Activated effector memory CD4-positive, alpha-beta T cell treated with Interleukin-2 at 50 U/mL for 16 hours (primary cell): ENCODE measurements around the gene LRRC45.

ENCODE experiments used
- DNase-seq: peaks from one replicate; pipeline ENCODE4 v3.0.0-alpha.2; 2020

The LRRC45 gene

DNA sequence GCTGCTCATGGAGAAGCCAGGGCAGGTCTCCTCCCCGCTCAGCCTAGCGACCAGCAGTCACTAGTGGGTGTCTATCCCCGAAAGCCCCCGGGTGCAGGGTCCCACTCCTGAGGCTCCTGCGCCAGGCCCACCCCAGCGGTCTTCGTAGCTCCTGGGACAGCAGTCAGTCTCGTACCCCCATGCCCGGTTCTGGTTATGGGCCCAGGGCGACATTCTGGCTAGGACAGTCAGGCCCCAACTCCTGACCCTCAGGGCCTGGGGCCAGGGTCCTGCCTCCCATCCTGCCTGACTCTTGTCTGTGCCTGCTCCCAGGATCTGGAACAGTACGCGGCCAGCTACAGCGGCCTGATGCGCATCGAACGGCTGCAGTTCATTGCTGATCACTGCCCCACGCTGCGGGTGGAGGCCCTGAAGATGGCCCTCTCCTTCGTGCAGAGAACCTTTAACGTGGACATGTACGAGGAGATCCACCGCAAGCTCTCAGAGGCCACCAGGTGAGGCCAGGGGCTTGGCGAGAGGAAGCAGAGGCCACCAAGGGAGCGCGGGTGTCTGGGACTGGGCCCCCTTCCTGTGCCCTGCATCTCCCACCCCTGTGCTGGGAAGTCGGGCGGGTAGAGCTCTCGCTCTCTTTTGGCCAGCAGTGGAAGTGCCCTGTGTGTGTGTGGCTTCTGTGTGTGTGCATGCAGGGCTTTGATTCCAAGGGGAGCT lies 30.6 kb downstream of the LRRC45 start:
- DNase-seq: no peak

DNA sequence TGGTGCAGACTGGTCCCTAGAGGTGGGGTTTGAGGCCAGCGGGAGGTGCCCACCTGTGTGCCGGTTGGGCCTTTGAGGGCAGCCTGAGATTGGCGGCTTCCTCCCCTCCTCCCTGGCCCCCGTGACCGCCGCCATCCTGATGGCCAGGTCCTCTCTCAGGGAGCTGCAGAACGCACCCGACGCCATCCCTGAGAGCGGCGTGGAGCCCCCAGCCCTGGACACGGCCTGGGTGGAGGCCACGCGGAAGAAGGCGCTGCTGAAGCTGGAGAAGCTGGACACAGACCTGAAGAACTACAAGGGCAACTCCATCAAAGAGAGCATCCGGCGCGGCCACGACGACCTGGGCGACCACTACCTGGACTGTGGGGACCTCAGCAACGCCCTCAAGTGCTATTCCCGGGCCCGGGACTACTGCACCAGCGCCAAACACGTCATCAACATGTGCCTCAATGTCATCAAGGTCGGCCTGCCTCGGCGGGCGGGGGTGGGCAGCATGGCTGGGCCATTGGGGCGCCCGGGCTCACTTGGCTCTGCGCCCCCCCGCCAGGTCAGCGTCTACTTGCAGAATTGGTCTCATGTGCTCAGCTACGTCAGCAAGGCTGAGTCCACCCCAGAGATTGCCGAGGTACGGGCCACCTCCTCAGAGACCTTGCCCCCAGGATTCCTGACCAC lies 31.4 kb downstream of the LRRC45 start:
- no peak for DNase-seq

DNA sequence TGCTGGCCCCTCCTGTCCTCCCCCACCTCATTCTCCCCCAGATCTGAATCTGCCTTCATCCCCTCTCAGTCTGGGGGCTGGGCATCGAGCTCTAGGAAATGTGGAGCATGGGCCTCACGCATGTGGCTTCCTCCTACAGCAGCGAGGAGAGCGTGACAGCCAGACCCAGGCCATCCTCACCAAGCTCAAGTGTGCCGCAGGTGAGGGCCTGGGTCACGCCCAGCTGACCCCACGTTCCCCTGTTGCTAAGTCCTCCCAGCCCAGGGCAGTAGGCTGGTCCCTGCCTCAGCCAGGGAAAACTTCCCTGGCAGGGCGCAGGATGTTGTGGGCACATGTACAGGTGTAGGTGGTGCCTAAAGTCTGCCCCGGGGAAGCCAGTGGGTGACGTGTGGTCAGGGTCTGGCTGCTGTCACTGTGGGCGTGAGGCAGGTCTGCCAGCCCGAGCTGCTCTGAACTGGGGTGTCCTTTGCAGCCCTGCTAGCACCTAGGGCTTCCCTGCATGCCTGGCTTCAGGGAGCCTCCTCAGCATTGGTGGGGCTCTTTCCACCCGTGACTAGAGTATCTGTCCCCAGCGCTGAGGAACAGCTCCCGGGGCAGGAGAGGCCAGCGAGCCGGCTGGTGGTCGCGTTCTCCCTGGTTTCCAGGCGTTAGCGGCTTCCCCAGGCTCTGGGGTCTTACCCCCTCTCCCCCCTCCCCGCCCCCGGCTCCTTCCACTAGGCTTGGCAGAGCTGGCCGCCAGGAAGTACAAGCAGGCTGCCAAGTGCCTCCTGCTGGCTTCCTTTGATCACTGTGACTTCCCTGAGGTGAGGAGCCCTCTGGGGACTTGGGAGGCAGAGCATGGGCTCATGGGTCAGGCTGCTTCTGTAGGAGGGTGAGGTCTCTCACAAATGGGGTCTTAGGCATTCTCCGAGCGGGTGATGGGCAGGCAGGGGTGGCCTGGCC lies 32.2 kb downstream of the LRRC45 start:
- DNase-seq: no peak

DNA sequence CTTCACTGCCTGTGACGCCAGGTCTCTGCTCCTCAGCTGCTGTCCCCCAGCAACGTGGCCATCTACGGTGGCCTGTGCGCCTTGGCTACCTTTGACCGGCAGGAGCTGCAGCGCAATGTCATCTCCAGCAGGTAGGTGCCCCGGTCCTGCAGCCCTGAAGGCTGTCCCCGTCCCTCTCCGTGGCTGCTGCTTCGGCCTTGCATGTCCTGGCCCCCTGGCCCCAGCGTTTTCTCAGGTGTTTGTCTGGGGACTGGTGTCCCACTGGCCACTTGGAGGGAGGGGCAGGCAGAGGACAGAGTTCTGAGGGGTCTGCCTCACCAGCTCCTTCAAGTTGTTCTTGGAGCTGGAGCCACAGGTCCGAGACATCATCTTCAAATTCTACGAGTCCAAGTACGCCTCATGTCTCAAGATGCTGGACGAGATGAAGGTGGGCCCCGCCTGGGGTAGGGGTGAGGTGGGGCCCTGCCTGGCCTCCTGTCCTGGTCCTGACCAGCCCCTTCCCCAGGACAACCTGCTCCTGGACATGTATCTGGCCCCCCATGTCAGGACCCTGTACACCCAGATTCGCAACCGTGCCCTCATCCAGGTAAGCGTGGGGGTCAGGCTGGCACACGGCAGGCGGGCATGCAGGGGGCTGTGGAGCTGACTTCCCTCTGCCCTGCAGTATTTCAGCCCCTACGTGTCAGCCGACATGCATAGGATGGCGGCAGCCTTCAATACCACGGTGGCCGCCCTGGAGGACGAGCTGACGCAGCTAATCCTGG lies 33.0 kb downstream of the LRRC45 start:
- no peak for DNase-seq

DNA sequence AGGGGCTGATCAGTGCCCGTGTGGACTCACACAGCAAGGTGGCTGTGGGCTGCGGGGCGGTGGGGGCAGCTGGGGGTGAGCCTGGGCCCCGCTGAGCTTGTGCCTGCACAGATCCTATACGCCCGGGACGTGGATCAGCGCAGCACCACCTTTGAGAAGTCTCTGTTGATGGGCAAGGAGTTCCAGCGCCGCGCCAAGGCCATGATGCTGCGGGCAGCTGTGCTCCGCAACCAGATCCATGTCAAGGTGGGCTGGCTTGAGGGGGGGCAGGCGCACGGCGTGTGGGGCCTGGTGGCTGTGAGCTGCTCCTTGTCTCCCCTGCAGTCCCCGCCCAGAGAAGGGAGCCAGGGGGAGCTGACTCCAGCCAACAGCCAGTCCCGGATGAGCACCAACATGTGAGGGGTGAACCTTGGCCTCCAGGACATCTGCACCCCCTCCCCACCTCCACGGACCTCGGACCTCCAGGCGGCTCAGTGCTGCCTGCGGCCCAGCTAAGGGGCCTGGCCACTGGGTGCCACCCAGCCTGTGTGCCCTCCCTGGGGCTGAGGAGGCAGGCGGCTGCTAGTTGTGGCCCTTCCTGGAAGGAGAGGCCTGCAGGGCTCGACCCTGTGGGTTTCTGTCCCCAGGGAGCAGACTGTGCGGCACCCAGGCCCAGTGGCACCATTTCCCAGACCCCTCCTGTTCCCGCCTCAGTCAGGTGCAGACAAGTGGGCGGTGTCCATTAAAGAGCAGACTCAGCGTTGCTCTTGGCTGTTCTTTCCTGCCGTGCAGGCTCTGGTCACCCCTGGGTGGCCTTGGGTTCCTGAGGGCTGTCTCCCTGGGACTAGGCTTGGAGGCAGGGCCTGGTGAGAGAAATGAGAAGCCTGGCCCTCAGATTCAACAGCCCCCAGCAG lies 33.9 kb downstream of the LRRC45 start:
- DNase-seq: no peak

DNA sequence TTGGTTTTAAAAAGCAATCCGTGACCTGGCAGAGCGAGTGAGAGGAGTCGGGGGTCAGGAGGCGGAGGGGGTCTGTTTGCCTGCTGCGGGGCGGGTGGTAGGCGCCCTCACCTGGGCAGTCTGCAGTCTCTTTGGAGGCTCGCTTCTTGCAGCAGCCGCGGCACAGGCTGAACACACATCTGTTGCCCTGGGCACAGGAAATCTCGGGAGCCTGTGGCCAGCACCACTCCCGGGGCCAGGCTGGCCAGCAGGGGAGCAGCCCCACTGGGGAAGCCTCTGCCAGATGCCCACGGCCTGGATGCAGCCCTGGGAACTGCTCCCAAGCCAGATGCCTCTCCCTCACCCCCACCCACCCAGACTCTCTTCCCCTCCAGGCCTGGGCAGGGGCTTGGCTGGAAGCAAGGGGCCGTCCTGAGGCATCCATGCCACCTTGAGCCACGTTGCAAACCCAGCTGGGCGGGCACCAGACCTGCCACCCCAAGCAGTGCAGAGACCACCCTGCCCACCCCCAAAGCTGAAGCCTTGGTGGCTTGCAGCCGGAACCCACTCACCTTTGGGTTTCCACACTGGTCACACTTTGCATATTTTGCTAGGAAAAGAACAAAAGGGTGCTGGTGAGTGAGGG lies 35.2 kb downstream of the LRRC45 start:
- DNase-seq: no peak

DNA sequence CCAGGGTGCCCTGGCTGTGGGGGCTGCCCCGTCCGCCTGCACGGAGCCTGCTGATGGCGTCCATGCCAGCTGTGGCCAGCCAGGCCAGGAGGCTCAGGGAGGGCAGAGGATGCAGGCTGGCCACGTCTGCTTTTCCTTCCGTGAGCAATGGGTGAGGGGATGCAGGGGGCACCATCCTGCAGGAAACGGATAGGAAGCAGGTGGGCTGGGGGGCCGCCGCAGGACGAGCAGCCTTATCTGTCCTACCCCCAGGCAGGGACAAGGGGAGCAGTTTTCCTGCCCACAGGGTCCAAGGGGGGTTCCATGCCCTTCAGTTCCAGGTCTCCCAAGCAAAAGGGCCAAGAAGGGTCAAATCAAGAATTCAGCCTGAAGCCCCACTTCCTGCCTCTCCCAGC lies 35.7 kb downstream of the LRRC45 start:
- DNase-seq: no peak

DNA sequence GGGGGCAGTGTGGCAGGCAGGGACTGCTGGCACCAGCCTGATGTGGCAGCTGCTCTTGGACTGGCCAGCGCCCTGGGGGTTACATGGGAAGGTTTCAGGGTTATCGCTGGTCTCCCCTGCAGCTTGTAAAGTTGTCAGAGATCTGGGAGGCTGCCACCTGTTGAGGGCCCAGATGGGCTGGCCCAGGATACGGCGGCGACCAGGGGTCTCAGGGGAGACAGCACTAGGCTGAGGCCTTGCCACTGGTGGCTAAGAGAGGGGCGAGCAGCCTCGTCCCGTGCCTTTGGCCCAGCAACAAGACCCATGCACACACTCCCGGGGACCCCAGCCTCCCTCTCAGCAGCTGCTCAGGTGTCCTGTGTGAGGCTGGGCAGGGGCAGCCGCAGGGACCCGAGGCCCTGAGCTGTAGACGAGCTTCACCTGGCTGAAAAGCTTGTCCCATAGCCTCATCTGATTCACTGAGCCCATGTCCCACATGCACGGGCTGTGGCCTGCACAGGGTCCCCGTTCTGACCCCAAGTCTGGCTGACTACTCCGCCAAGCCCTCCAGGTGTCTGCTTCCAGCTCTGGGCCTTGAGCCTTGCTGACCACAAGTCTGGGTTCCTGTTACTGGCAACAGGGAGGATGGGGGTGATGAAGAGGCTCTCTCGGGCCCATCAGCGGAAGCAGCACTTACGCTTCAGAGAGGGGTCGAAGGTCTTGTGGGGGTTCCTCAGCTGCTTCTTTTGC lies 36.3 kb downstream of the LRRC45 start:
- DNase-seq: no peak

DNA sequence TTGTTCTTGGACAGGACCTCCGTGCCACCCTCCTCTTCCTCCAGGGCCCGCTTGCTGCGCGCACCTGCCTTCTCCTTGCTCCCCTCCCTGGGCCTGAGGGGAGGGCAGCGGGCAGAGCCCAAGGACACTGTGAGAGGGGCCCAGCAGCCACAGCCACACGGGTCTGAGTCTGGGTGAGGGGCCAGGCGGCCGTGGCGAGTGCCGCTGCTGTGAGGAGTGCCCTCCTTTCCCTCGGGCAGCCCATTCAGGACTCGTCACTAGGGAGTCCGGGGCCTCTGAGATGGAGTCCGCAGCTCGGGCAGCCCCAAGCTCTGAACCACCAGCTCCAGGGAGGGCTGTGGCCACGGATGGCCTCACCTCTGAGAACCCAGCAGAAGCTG lies 36.9 kb downstream of the LRRC45 start:
- no peak for DNase-seq

DNA sequence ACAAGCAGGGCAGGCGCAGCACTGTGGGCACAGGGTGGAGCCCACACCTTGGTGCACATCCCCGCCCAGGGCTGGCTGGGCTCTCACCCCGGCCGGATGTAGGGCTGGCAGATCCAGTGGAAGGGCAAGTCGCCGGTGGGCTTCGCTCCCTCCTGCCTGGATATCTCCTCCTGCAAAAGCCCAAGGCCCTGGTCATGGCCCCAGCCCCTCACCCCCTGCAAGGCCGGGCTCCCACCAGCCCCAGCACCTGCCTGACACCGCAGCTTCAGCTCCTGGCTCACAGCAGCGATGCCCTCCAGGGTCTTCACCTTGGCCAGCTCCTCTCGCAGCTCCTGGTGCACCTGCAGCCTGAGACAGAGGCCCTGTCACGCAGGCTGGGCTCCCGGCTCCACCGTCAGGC lies 37.5 kb downstream of the LRRC45 start:
- no peak for DNase-seq

DNA sequence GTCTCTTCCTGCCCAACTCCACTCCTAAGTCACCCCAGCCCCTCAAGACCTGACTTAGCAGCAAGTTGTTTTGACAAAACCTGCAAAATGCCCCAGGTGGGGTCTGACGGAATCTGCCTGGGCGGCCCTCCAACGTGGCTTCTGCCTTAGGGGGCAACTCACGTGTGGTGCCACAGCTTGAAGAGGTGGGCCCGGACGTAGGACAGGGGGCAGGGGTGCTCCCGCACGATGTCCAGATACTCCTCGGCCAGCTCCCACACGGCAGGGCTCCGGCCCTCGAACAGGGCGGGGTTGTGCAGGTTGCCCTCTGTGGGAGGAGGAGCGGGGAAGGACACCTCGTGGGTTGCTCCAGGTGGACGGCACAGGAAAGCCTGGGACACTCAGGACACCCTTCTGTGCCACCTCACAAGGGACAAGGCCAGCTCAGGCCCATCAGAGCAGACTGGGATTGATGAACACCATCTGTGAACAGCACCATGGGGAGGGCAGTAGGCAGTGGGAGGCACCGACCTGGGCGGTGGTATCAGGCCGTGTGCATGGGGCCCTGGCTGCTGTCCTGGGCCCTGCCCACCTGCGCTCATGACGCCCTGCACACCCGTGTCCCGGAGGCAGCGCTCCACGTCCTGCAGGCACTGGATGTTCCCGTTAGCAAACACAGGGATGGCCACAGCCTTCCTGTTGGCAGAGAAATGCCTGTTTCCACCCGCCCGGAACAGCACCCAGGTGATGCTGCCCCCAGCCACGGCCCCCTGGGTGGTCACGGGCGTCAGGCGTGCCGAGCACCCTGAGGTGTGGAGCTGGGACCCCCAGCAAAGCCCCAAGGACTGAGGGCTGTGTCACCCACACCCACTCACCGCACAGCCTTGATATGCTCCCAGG lies 38.2 kb downstream of the LRRC45 start:
- DNase-seq: no peak

DNA sequence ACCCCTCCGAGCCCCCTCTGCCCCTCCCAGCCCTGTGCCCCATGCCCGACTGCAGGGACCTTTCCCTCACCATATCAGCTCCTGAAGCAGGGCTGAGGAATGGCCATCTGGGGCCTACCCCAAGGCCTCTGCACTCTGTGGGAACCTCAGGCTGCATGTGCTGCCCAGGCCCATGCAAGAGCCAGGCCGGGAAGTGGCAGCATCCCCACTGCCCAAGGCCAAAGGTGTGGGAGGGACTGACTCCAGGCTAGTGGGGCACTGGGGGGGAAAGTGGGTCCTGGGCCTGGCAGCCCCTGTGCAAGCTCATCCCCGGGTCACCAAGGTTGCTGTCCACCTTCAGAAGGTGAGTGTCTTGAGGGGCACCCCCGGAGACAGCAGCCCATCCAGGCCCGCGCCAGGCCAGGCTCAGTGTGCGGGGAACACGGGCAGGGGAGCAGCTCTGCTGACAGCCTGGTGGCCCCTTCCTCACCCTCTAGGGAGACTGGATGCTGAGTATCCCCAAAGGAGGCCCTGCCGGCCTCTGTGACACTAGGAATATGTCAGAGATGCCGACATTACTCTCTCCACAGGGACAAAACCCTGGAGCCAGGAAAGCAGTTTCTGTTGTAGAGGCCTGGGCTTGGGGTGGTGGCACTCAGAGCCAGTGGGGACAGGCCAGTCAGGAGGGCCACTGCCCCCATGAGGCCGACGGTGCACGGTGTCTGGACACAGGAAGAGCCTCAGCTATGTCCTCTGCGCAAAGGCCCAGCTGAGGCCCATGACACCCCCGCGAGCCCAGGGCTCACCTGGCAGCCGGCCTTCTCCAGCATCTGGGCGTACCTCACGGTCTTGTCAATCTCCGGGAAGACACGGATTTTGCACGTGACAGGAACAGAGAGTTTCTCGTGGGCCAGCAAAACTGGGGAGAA lies 39.2 kb downstream of the LRRC45 start:
- DNase-seq: no peak

DNA sequence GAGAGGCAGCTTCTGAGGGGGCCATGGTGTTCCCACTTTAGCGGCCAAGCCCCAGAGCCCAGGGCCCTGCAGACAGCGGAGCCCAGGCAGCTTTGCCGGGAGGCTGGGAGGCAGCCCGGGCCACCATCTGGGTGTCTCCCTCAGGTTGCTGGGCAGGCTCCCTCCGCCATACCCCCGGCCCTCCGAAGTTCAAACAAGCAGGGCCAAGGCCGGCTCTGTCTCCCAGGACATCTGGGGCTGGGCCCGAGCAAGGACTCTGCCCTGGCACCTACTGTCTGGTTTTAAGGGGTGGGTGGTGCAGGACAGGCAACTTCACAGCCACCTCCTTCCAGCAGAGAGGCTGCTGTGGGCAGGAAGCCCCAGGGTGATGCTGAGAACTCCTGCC lies 39.9 kb downstream of the LRRC45 start:
- no peak for DNase-seq

DNA sequence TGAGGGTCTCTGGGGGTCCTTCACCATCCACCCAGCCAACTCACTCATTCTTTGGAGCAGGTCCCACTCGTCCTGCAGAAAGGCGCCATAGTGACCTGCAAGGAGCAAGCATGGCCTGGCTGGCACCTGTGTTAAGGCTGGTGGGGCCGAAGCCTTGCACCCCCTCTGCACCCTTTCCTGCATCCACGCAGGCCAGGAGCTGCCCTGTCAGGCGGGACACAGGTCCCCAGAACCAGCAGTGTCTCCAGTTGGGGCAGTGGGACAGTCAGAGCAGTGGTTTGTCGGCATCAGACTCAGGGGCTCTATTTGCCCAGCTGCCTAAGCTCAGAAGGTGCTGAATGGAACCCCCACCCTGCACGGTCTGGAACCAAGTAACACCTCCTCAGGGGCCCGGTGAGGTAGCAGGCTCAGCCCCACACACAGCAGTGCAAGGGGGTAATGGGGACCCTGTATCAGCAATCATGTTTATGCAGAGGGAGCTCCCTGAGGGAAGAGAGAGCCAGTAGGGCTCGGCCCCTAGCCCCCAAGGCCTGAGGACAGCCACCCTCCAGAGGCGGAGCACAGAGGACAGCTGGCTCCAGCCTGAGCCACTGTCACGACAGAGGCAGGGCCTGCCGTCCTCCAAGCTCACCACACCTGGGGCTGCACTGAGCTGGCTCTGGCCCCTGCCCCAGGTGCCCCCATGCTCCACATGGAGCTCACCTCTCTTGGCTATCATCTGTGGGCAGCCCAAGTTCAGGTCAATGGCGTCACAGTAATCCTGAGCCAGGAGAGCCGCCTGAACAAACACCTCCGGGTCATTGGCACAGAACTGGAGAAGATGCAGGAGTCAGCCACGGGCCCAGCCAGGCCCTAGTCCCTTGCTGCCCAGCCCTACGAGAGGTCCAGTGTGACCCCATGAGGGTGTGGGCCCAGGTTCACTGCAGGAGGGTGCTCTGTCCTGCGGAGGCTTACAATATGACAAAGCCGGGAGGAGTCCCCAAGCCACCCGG lies 40.6 kb downstream of the LRRC45 start:
- DNase-seq: no peak

DNA sequence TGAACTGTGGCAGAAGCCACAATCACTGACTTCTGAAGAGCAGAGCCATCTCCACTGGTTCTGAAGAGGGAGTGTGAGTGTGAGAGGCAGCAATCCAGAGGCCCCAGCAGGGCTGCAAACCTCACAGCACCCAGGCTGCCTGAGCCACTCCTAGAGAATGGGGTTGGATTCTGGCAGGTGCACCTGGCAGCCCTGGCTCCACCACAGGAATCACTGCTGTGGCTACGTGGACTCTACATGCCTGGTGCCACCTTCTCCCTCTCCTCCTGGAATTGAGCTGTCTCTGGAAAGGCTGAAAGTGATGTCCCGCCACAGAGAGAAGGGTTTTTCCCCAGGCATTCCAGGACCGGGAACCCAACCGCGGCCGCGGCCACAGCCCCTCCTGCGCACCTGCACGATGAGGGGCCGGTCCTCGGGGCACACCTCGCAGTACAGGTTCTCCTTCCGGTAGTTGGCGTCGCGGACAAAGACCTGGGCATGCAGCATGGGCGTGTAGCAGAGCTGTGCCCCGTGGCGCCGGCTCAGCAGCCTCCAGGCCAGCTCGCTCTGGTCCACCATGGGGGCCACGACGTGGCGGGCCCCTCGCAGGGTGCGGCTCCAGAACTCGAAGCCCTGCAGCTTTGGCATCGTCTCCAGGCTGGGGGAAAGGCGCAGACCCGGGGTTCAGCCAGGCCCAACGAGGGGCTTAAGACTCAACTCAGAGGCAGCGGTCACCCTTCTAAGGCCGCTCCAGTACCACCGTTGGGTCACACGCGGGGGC lies 41.5 kb downstream of the LRRC45 start:
- no peak for DNase-seq

DNA sequence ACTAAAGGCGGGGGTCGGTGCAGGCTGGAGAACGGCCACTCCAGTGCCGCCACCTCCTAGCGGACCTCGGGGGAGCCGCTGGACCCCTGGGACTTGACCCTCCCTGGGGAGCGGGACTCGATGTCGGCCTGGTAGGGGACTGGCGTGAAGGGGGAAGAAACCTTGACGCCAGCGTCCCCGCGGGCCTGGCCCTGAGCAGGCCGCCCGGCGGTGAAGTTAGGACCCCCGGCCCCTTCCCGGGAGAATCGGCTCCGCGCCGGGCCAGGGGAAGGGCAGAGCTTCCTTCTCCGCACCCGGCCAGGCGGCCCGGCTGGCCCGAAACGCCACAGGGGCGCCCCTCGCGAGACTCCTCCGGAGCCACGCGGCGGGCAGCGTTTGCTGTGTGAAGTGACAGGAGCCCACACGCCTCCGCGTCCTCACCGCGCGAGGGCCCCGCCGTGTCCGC lies 42.1 kb downstream of the LRRC45 start:
- DNase-seq: no peak
